OCI-LY7 (cell line): ENCODE data around the gene GAL.

Experiments
- EZH2phosphoT487 ChIP-seq: fragments of 200-600 bp; sonication (generic); IDR thresholded peaks from 2 replicates; pipeline ENCODE4 v1.6.1; 2018; ENCODE audit warnings: low read depth, borderline replicate concordance, mild to moderate bottlenecking, mixed run types, antibody characterized with exemption, low read length, moderate library complexity, mixed read lengths
- TF ChIP-seq, protein P1 (sequence below): fragments of 200-600 bp; sonication (generic); conservative IDR thresholded peaks from 2 replicates; pipeline ENCODE4 v1.5.1; 2014; ENCODE audit warnings: mild to moderate bottlenecking, antibody characterized with exemption, low read length, moderate library complexity, mixed read lengths

DNA sequence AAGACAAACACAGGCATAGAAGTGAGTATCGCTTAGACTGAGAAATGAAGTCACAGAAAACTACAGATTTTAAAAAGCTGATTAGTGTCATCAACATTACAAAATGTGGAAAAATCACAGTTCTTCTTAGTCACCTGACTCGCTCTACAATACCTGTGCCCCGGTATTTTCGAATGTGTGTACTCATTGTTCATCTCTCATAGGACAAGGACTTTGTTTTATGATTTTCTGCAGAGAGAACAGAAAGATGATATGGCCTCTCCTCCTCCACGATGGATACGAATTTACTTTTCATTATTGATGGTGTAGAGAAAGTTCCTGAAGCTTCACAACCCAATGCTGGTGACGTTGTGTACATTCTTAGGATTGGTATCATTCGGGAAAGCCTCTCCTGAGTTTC, 29.4 kb upstream of the GAL start:
- TF ChIP-seq, protein P1, sequence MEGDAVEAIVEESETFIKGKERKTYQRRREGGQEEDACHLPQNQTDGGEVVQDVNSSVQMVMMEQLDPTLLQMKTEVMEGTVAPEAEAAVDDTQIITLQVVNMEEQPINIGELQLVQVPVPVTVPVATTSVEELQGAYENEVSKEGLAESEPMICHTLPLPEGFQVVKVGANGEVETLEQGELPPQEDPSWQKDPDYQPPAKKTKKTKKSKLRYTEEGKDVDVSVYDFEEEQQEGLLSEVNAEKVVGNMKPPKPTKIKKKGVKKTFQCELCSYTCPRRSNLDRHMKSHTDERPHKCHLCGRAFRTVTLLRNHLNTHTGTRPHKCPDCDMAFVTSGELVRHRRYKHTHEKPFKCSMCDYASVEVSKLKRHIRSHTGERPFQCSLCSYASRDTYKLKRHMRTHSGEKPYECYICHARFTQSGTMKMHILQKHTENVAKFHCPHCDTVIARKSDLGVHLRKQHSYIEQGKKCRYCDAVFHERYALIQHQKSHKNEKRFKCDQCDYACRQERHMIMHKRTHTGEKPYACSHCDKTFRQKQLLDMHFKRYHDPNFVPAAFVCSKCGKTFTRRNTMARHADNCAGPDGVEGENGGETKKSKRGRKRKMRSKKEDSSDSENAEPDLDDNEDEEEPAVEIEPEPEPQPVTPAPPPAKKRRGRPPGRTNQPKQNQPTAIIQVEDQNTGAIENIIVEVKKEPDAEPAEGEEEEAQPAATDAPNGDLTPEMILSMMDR: no peak
- no peak for TF ChIP-seq EZH2phosphoT487
